ENCODE data around the gene UNC45B. TPM values are rescaled to one million over a fixed set of nuclear protein-coding genes. Genes with fewer than 3 reads are reported as not detected.

UNC45B gene
- total and polyA plus RNA-seq, 2 of the 13 experiments (the other 11 are each of a cell fraction or from before 2014, with no cell fraction given): 0.01 TPM; not detected in 1

DNA sequence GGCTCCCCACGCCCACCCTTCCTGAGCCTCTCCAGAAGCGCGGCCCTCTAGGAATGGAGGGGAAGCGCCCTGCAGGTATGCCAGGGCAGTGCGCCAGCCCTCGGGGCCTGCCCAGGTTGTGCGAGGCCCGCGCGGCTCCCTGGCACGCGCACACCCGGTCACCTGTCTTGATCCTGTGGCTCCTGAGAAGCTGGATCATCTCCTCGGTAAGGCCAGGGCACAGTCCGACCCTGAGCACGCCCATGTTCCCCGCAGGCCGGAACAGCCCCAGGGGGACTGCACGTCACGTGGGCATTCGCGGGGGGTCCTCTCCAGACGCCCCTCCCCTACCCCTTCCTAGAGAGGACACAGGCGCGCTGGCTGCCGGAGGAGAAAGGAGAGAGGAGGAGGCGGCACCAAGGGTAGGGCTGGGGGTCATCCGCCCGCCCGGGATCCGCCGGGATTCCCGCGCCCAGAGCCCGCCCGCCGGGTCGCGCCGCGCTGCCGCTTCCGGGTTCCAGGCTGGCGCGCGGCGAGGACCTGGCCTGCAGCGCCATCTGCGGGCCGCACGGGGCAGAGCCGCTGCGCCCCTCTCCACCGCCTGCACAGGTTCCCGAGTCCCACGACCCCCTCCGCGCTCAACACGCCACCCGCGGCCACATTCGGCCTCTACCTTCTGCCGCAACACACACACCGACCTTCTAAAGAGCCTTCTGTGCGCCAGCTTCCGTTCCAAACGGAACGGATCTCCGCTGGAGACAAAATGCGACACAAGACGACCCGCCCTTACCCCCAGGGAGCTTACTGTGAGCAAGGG lies 28.0 kb upstream of the UNC45B start, which contains the start of gene RAD51D (continued):
- TF ChIP-seq, protein P1, sequence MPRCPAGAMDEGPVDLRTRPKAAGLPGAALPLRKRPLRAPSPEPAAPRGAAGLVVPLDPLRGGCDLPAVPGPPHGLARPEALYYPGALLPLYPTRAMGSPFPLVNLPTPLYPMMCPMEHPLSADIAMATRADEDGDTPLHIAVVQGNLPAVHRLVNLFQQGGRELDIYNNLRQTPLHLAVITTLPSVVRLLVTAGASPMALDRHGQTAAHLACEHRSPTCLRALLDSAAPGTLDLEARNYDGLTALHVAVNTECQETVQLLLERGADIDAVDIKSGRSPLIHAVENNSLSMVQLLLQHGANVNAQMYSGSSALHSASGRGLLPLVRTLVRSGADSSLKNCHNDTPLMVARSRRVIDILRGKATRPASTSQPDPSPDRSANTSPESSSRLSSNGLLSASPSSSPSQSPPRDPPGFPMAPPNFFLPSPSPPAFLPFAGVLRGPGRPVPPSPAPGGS (CRISPR knock-in tag; IDR thresholded peaks at IDR 0.05): 0 out of 2 replicates have a peak, but pooled peaks have one; percentile 17
- TF ChIP-seq CHD2 (IDR thresholded peaks at IDR 0.05; ENCODE audit: low read depth, low read length) (peak; percentile 81), ZSCAN21 (CRISPR knock-in tag; IDR thresholded peaks at IDR 0.05; ENCODE audit: borderline replicate concordance) (no peak), DNMT1 (CRISPR knock-in tag; IDR thresholded peaks at IDR 0.05) (peak; percentile 61; the same call in 1 of the 2 replicates), ZMYM3 (CRISPR knock-in tag; IDR thresholded peaks at IDR 0.05) (no peak), ZNF160 (CRISPR knock-in tag; IDR thresholded peaks at IDR 0.05) (no peak), ZNF329 (CRISPR knock-in tag; IDR thresholded peaks at IDR 0.05; ENCODE audit: low read depth) (peak; percentile 78; the same call in 1 of the 2 replicates), CCAR2 (optimal IDR thresholded peaks at IDR 0.05; ENCODE audit: low read depth, low read length) (no peak), ATF7-NPFF (CRISPR knock-in tag; IDR thresholded peaks at IDR 0.05; ENCODE audit: low read depth) (peak; percentile 78), FOXK2 (IDR thresholded peaks at IDR 0.05) (no peak), ZNF816 (CRISPR knock-in tag; IDR thresholded peaks at IDR 0.05; ENCODE audit: borderline replicate concordance) (no peak), ZNF382 (CRISPR knock-in tag; IDR thresholded peaks at IDR 0.05; ENCODE audit: borderline replicate concordance) (no peak), ETV6 (CRISPR knock-in tag; conservative IDR thresholded peaks at IDR 0.05) (no peak), ZNF292 (CRISPR knock-in tag; IDR thresholded peaks at IDR 0.05; ENCODE audit: borderline replicate concordance, low read depth) (no peak), ZNF616 (CRISPR knock-in tag; IDR thresholded peaks at IDR 0.05; ENCODE audit: low read depth) (0 out of 2 replicates have a peak, but pooled peaks have one; percentile 35)
- TF ChIP-seq, protein P2, sequence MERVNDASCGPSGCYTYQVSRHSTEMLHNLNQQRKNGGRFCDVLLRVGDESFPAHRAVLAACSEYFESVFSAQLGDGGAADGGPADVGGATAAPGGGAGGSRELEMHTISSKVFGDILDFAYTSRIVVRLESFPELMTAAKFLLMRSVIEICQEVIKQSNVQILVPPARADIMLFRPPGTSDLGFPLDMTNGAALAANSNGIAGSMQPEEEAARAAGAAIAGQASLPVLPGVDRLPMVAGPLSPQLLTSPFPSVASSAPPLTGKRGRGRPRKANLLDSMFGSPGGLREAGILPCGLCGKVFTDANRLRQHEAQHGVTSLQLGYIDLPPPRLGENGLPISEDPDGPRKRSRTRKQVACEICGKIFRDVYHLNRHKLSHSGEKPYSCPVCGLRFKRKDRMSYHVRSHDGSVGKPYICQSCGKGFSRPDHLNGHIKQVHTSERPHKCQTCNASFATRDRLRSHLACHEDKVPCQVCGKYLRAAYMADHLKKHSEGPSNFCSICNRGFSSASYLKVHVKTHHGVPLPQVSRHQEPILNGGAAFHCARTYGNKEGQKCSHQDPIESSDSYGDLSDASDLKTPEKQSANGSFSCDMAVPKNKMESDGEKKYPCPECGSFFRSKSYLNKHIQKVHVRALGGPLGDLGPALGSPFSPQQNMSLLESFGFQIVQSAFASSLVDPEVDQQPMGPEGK (CRISPR knock-in tag; IDR thresholded peaks at IDR 0.05): peak; percentile 87
- TF ChIP-seq, protein P3, sequence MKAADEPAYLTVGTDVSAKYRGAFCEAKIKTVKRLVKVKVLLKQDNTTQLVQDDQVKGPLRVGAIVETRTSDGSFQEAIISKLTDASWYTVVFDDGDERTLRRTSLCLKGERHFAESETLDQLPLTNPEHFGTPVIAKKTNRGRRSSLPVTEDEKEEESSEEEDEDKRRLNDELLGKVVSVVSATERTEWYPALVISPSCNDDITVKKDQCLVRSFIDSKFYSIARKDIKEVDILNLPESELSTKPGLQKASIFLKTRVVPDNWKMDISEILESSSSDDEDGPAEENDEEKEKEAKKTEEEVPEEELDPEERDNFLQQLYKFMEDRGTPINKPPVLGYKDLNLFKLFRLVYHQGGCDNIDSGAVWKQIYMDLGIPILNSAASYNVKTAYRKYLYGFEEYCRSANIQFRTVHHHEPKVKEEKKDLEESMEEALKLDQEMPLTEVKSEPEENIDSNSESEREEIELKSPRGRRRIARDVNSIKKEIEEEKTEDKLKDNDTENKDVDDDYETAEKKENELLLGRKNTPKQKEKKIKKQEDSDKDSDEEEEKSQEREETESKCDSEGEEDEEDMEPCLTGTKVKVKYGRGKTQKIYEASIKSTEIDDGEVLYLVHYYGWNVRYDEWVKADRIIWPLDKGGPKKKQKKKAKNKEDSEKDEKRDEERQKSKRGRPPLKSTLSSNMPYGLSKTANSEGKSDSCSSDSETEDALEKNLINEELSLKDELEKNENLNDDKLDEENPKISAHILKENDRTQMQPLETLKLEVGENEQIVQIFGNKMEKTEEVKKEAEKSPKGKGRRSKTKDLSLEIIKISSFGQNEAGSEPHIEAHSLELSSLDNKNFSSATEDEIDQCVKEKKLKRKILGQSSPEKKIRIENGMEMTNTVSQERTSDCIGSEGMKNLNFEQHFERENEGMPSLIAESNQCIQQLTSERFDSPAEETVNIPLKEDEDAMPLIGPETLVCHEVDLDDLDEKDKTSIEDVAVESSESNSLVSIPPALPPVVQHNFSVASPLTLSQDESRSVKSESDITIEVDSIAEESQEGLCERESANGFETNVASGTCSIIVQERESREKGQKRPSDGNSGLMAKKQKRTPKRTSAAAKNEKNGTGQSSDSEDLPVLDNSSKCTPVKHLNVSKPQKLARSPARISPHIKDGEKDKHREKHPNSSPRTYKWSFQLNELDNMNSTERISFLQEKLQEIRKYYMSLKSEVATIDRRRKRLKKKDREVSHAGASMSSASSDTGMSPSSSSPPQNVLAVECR (CRISPR knock-in tag; IDR thresholded peaks at IDR 0.05; ENCODE audit: borderline replicate concordance): peak; percentile 84
- TF ChIP-seq, protein P4, sequence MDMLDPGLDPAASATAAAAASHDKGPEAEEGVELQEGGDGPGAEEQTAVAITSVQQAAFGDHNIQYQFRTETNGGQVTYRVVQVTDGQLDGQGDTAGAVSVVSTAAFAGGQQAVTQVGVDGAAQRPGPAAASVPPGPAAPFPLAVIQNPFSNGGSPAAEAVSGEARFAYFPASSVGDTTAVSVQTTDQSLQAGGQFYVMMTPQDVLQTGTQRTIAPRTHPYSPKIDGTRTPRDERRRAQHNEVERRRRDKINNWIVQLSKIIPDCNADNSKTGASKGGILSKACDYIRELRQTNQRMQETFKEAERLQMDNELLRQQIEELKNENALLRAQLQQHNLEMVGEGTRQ (IDR thresholded peaks at IDR 0.05; ENCODE audit: low read depth, low read length): peak; percentile 43; the same call in 1 of the 2 replicates
- TF ChIP-seq, protein P4 (CRISPR knock-in tag; IDR thresholded peaks at IDR 0.05; ENCODE audit: borderline replicate concordance): peak; percentile 79; the same call in 1 of the 2 replicates
